Measurements from ENCODE around the gene ADAMTSL1. TPM values are rescaled to one million over a fixed set of nuclear protein-coding genes. Genes with fewer than 3 reads are reported as not detected.

ADAMTSL1 gene
- total and polyA plus RNA-seq, 2 experiments from 2014 or later, result 2.3 to 5.0 TPM

DNA sequence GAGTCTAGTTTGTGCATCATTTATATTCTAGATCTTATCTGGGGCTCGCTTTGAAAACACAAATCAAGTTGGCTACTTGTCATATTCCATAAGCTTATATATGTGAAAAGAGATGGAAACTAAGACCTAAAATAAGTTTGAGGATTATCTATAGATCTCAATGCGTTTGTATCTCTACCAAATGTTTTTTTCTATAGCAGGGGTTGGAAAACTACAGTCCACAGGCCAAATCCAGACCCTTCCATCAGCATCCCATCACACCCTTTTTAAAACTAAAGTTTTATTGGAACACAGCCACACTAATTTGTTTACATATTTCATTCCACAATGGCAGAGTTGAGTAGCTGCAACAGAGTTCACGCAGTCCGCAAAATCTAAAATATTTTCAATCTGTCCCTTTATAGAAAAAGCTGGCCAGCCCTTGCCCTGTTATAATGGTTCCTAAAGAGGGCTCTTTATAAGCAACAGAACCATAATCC, 230.0 kb downstream of the ADAMTSL1 start:
- Histone ChIP-seq H3F3A (replicated peaks; ENCODE audit: low read depth) (no peaks in the 10 kb centered on the region), H3K79me2 (replicated peaks; ENCODE audit: insufficient read depth) (no peaks in the 10 kb centered on the region), H3K36me3 (ENCODE audit: insufficient read depth) (no peaks in the 10 kb centered on the region), H3K4me3 (no peak overlapping the region), H3K4me2 (no peak overlapping the region), H4K20me1 (replicated peaks; ENCODE audit: insufficient read depth) (no peaks in the 10 kb centered on the region), H3K9me2 (ENCODE audit: insufficient read depth) (no peaks in the 10 kb centered on the region; the same call in 1 of the 2 replicates), H3K27ac (ENCODE audit: low read depth) (no peak overlapping the region), H3K4me1 (ENCODE audit: insufficient read depth) (no peaks in the 10 kb centered on the region), H3K27me3 (ENCODE audit: insufficient read depth) (no peaks in the 10 kb centered on the region), H2AFZ (no peak overlapping the region)
- H3K9me3 Mint-ChIP-seq, result peaks cover 8% of the 10 kb centered on the region
- H3K27me3 Mint-ChIP-seq (ENCODE audit: insufficient read depth, low read depth, poor library complexity), result peaks cover 1% of the 10 kb centered on the region
- DNase-seq (ENCODE audit: low spot score), result no peak
- H3K4me3 Mint-ChIP-seq, result no peak overlapping the region
- no peak for ATAC-seq
- H3K4me1 Mint-ChIP-seq, result peaks cover 5% of the 10 kb centered on the region; the same call in 2 of the 3 replicates
- H3K27ac Mint-ChIP-seq, result no peak overlapping the region
- TF ChIP-seq ZNF114 (CRISPR knock-in tag; IDR thresholded peaks at IDR 0.05) (no peak), JUNB (IDR thresholded peaks at IDR 0.05; ENCODE audit: unreplicated experiment) (no peak), CREB1 (CRISPR knock-in tag; IDR thresholded peaks at IDR 0.05; ENCODE audit: low read depth) (no peak), STAT1 (IDR thresholded peaks at IDR 0.05; ENCODE audit: unreplicated experiment) (no peak), ZNF331 (CRISPR knock-in tag; IDR thresholded peaks at IDR 0.05; ENCODE audit: low read depth) (no peak), EZH2 (IDR thresholded peaks at IDR 0.05; ENCODE audit: low read depth, unreplicated experiment) (no peak), NANOG (IDR thresholded peaks at IDR 0.05; ENCODE audit: borderline replicate concordance) (no peak)
- TF ChIP-seq, protein P1, sequence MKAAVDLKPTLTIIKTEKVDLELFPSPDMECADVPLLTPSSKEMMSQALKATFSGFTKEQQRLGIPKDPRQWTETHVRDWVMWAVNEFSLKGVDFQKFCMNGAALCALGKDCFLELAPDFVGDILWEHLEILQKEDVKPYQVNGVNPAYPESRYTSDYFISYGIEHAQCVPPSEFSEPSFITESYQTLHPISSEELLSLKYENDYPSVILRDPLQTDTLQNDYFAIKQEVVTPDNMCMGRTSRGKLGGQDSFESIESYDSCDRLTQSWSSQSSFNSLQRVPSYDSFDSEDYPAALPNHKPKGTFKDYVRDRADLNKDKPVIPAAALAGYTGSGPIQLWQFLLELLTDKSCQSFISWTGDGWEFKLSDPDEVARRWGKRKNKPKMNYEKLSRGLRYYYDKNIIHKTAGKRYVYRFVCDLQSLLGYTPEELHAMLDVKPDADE (IDR thresholded peaks at IDR 0.05), result no peak
- TF ChIP-seq, protein P2, sequence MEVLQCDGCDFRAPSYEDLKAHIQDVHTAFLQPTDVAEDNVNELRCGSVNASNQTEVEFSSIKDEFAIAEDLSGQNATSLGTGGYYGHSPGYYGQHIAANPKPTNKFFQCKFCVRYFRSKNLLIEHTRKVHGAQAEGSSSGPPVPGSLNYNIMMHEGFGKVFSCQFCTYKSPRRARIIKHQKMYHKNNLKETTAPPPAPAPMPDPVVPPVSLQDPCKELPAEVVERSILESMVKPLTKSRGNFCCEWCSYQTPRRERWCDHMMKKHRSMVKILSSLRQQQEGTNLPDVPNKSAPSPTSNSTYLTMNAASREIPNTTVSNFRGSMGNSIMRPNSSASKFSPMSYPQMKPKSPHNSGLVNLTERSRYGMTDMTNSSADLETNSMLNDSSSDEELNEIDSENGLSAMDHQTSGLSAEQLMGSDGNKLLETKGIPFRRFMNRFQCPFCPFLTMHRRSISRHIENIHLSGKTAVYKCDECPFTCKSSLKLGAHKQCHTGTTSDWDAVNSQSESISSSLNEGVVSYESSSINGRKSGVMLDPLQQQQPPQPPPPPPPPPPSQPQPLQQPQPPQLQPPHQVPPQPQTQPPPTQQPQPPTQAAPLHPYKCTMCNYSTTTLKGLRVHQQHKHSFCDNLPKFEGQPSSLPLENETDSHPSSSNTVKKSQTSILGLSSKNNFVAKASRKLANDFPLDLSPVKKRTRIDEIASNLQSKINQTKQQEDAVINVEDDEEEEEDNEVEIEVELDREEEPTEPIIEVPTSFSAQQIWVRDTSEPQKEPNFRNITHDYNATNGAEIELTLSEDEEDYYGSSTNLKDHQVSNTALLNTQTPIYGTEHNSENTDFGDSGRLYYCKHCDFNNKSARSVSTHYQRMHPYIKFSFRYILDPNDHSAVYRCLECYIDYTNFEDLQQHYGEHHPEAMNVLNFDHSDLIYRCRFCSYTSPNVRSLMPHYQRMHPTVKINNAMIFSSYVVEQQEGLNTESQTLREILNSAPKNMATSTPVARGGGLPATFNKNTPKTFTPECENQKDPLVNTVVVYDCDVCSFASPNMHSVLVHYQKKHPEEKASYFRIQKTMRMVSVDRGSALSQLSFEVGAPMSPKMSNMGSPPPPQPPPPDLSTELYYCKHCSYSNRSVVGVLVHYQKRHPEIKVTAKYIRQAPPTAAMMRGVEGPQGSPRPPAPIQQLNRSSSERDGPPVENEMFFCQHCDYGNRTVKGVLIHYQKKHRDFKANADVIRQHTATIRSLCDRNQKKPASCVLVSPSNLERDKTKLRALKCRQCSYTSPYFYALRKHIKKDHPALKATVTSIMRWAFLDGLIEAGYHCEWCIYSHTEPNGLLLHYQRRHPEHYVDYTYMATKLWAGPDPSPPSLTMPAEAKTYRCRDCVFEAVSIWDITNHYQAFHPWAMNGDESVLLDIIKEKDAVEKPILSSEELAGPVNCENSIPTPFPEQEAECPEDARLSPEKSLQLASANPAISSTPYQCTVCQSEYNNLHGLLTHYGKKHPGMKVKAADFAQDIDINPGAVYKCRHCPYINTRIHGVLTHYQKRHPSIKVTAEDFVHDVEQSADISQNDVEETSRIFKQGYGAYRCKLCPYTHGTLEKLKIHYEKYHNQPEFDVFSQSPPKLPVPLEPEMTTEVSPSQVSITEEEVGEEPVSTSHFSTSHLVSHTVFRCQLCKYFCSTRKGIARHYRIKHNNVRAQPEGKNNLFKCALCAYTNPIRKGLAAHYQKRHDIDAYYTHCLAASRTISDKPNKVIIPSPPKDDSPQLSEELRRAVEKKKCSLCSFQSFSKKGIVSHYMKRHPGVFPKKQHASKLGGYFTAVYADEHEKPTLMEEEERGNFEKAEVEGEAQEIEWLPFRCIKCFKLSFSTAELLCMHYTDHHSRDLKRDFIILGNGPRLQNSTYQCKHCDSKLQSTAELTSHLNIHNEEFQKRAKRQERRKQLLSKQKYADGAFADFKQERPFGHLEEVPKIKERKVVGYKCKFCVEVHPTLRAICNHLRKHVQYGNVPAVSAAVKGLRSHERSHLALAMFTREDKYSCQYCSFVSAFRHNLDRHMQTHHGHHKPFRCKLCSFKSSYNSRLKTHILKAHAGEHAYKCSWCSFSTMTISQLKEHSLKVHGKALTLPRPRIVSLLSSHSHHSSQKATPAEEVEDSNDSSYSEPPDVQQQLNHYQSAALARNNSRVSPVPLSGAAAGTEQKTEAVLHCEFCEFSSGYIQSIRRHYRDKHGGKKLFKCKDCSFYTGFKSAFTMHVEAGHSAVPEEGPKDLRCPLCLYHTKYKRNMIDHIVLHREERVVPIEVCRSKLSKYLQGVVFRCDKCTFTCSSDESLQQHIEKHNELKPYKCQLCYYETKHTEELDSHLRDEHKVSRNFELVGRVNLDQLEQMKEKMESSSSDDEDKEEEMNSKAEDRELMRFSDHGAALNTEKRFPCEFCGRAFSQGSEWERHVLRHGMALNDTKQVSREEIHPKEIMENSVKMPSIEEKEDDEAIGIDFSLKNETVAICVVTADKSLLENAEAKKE (CRISPR knock-in tag; IDR thresholded peaks at IDR 0.05), result no peak
- H3K36me3 Mint-ChIP-seq (ENCODE audit: low read depth), result peaks cover 8% of the 10 kb centered on the region
